Stimulated activated CD8-positive, alpha-beta memory T cell treated with anti-CD3 and anti-CD28 coated beads, Interleukin-4, amount 100 ng/mL, for 4 hours (primary cell): ENCODE data around the gene CCDC63.
"Not testable (repeated sequence)": the region's sequence is repeated elsewhere in the genome, so short reads cannot be mapped to it uniquely, and the experiment has no call there.

Experiments
- DNase-seq, 2 donors: peaks; one replicate each; pipeline ENCODE4 v3.0.0-alpha.2; 2020; ENCODE audit warnings: low read depth in 2 of 2, low spot score in 1 of 2

Gene CCDC63

GRCh38 chr12:110844131-110844530 lies 2.7 kb upstream of the CCDC63 start:
- no peak for DNase-seq

DNA sequence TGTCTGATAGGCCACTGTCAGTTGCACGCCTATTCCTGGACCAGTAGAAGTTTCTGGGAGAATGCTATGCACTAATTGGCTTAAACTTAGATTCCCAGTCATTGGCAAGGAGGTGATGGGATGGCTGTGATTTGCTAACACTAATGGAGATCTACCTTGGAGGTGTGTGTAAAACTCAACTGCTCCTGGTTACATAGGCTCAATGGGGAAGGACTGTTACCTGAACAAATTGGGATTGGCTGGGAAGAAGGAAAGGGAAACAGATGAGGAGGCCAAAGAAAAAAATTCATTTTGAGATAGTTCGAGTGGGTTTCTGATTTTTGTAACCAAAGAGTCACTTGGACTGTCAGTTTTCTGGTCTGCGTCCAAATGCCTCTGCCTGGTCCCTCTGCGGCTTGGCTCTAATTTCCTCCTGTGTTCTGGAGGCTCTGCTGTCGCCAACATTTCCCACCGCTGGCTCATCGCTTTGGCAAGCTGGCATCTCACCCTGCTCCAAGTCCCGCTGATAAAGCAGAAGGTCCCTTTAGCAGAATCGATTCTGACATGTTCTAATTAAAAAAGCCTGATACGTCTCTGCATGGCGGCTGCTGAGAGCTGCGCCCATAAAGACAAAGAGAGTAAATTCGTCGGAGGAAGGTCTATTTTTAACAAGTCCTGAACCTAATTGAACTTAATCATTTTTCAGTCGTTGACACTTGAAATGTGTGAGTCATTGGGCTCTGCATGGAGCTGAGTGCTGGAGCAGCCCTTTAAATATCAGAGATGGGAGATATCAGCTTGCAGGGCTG lies 2.0 kb upstream of the CCDC63 start:
- no peak for DNase-seq

DNA sequence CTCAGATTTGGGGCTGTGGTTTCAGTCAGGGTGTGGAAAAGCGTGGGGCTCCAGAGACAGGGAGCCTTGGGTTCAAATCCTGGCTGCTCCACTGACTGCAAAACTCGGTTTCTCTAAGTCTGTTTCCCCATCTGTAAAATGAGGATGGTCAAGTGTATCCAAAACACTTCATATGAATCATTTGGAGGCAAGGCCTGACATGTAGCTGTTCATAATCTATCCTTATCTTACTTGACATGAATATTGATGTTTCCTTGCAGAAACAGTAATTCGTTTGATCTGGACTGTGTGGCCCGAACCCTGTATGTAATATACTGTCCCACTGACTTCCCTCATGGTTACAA lies 1.5 kb upstream of the CCDC63 start:
- DNase-seq = no peak

- DNase-seq = no peak
Measured at GRCh38 chr12:110848314-110848923, 1.6 kb downstream of the CCDC63 start.

- DNase-seq = no peak
Measured at GRCh38 chr12:110849221-110849620, 2.4 kb downstream of the CCDC63 start.

DNA sequence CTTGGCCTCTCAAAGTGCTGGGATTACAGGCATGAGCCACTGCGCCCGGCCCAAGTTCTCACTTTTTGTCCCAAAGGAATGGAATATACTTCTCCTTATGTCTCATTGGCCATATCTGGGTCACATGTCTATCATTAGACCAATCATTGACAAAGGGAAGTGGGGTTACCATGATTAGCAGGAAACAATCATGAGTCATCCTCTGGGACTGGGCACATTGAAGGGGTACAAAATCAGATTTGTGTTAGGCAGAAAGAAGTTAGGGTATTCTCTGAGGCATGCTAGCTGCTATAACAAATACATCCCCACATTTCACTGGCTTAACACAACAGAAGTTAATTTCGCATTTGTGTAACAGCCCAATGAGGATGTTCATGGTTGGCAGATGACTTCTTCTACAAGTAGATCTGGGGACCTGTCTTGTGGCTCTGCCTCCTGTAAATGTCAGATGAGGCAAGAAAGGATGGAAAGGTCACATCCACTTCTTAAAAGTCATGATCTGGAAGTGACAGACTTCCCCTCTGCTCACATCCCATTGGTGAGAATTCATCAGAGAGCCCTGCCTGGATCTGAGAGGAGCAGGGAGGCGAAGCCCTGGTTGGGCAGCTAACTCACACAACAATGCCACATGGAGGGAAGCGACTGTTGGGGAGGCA lies 3.1 kb downstream of the CCDC63 start:
- DNase-seq = no peak

DNA sequence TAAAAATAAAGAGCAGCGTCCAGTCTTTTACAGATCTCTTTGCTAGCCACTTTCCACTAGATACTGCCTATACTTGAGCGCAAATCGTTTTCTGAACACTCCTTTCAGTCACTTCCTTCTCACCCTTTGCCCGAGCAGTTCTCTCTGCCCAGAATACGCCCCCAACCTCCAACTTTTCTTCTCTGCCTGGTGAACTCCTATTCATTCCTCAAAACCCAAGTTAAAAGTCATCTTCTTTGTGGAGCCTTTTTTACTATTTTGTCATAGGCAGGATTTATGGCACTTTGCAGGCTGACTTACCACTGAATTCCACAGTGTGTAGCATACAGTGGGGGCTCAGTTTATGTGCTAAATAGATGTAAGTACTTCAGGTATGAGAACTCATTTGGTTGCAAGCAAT lies 4.0 kb downstream of the CCDC63 start:
- DNase-seq = no peak

DNA sequence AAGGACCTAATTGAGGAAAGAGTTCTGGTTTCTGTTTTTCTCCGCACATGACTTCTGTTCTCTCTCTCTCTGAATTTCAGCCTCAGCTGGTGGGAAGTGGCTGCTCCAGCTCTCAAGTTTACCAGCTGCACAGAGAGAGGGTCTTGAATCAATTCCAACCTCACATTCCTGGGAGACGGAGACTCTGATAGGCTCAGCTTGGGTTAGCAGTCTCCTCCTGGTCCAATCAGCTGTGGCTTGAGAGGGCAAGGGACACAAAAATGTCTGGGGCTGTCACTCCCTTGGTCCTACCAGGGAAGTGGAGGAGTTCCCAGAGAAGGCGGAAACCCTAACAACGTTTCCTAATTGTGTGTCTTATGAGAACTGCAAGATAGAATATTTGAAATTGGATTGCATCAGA lies 7.0 kb downstream of the CCDC63 start:
- DNase-seq = no peak

DNA sequence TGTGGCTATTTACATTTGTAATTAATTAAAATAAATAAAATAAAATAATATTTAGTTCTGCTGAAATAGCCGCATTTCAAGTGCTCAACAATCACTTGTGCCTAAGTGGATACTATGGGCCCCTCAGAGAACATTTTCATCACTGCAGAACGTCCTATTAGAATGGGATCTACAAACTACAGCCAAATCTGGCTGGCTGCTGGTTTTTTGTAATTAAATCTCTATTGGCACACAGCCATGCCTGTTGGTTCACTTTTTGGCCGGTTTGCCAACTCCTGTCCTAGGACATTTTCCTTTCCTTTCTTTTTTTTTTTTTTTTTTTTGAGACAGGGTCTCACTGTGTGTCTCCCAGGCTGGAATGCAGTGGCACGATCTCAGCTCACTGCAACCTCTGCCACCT lies 9.8 kb downstream of the CCDC63 start:
- no peak for DNase-seq

GRCh38 chr12:110857528-110857927 lies 10.7 kb downstream of the CCDC63 start:
- no peak for DNase-seq

DNA sequence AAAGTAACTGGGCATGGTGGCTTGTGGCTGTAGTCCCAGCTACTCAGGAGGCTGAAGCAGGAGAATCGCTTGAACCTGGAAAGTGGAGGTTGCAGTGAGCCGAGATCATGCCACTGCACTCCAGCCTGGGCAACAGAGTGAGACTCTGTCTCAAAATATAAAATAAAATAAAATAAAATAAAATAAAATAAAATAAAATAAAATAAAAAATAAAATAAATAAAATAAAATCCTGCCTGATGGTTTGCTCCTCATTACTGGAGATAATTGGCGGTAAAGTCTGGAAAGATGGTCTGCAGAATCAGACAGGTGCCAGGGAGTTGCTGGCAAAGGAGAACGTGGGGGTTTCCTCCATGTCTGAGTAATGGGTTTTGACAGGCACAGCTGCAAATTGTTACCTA lies 11.2 kb downstream of the CCDC63 start:
- DNase-seq = not testable (repeated sequence)

DNA sequence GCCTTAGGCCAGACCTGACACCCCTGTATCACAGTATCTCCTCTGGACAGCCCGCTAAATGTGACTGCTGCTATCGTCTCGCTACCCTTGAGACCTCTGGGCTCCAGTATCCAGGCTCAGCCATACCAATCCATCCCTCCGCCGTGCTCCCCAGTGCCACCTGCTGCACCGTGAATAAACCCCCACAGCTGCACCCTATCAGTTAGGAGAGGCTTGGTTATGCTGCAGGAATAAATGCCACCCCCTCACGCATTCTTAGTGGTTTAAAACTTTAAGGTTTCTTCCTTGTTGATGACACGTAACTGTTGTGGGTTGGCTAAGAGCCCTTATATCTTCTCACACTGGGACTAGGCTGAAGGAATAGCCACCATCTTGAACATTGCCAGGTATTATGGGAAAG lies 12.1 kb downstream of the CCDC63 start:
- DNase-seq = no peak

- no peak for DNase-seq
Measured at GRCh38 chr12:110860833-110861296, 14.1 kb downstream of the CCDC63 start.

DNA sequence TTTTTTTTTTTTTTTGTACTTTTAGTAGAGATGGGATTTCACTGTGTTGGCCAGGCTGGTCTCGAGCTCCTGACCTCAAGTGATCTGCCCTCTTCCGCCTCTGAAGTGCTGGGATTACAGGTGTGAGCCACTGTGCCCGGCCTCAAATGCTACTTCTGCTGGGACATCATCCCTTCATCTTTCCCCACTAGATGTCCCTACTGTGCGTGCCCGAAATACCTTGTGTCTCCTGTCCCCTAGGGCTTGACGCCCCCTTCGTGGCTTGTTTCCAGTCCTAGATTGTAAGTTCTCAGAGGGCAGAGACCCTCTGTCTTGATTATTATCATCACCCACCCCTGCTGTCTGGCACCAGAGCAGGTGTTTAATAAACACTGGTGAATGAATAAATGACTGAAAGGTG lies 14.9 kb downstream of the CCDC63 start:
- no peak for DNase-seq

GRCh38 chr12:110862329-110862728 lies 15.5 kb downstream of the CCDC63 start:
- DNase-seq = no peak

- no peak for DNase-seq
Measured at GRCh38 chr12:110863161-110863560, 16.4 kb downstream of the CCDC63 start.

DNA sequence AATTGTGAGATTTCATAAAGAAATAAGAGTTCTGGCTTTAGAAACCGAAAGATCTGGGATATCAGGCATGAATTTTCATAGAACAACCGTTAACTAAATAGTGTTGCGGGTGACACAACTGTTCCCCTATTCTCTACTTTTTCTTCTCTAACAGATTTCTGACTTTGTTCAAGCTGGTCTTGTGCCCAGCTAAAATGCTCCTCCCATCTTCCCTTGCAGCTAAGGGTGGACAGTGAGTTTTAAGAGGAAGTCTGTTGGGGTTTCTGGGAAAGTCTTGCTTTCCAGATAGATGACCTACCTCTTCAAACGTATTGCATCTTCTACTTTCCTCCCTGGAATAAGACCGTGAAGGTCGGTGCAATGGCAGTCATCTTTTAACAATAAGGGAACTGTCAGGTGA lies 18.7 kb downstream of the CCDC63 start:
- DNase-seq = no peak

DNA sequence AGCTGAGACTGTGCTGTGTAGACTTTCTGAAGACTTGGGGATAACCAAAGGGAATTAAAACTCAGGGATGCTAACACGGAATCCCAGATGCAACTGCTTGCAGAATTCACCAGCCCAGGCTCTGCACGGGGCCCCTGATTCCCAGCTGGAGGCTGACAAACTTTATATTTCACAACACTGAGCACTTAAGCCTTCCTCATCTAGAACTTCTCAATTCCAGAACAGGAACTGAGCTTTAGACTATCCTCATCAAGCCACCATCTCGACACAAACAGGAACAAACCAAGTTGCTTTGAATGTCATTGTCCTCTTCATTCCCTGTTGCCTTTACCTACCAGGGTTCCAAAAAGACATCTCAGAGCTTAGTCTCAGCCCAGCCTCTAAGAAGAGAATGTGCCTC lies 22.2 kb downstream of the CCDC63 start:
- DNase-seq = no peak

DNA sequence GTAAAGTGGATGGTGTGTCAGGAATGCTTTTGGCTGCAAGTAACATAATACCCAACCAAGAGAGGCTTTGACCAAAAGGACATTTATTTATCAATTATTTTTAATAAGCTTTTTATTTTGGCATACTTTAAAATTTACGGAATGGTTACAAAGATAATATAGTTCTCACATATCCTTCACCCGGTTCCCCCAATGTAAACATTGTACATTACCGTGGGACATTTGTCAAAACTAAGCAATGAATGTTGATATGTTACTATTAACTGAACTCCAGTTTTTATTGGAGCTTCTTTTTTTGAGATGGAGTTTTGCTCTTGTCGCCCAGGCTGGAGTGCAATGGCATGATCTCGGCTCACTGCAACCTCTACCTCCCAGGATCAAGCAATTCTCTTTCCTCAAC lies 23.0 kb downstream of the CCDC63 start:
- no peak for DNase-seq

DNA sequence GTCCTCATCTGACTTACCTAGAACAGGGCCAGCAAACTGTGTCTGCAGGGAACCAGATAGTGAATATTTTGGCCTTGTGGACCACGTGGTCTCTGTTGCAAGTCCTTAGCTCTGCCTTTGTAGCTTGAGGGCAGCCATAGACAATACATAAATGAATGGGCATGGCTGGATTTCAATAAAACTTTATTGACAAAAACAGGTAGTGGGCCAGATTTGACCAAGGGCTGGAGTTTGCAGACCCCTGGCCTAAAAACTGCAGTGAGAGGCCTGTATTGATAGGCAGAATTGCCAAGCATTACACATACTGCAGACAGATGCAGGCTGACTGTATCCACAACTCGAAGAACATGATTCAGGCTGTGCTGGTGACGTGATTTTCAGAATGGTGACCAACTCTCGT lies 25.3 kb downstream of the CCDC63 start:
- DNase-seq = no peak

- no peak for DNase-seq
Measured at GRCh38 chr12:110874351-110874750, 27.6 kb downstream of the CCDC63 start.

GRCh38 chr12:110874781-110875180 lies 28.0 kb downstream of the CCDC63 start:
- no peak for DNase-seq
